Chondrocyte (in vitro differentiated cells): ENCODE measurements around the gene TRPM3. TPM values are rescaled to one million over a fixed set of nuclear protein-coding genes. Genes with fewer than 3 reads are reported as not detected.
"Not testable (repeated sequence)": the region's sequence is repeated elsewhere in the genome, so short reads cannot be mapped to it uniquely, and the experiment has no call there.

Source experiments
- DNase-seq: peaks from one replicate; pipeline ENCODE4 v3.0.0; 2021; ENCODE audit warnings: mixed read lengths, low spot score
- H3K27ac Mint-ChIP-seq: one replicate; pipeline ENCODE4 v1.8.0; 2021; ENCODE audit warnings: mild to moderate bottlenecking, moderate library complexity, mixed read lengths; ENCODE audit not compliant: unreplicated experiment
- H3K27me3 Mint-ChIP-seq: 2 replicates; pipeline ENCODE4 v1.8.0; 2021; ENCODE audit warnings: low read depth, mixed read lengths
- H3K36me3 Mint-ChIP-seq: 2 replicates; pipeline ENCODE4 v1.8.0; 2021; ENCODE audit warnings: low read depth, mixed read lengths
- H3K4me1 Mint-ChIP-seq: 2 replicates; pipeline ENCODE4 v1.8.0; 2021; ENCODE audit warnings: low read depth, mild to moderate bottlenecking, mixed read lengths
- H3K4me3 Mint-ChIP-seq: one replicate; pipeline ENCODE4 v1.8.0; 2021; ENCODE audit warnings: mild to moderate bottlenecking, moderate library complexity, mixed read lengths; ENCODE audit not compliant: unreplicated experiment
- H3K9me3 Mint-ChIP-seq: 2 replicates; pipeline ENCODE4 v1.8.0; 2021; ENCODE audit warnings: low read depth, mixed read lengths
- CTCF ChIP-seq: fragments of 200-600 bp; sonication (generic); IDR thresholded peaks from 2 replicates; pipeline ENCODE4 v1.5.0; 2021; ENCODE audit warnings: antibody characterized with exemption, mild to moderate bottlenecking, moderate library complexity
- total RNA-seq: library from RNA; stranded (reverse); gene quantifications from 3 replicates; pipeline ENCODE4 v1.2.1, GENCODE V29; 2021

TRPM3 gene
- total RNA-seq, 1 donor from 2014 or later: not detected

DNA sequence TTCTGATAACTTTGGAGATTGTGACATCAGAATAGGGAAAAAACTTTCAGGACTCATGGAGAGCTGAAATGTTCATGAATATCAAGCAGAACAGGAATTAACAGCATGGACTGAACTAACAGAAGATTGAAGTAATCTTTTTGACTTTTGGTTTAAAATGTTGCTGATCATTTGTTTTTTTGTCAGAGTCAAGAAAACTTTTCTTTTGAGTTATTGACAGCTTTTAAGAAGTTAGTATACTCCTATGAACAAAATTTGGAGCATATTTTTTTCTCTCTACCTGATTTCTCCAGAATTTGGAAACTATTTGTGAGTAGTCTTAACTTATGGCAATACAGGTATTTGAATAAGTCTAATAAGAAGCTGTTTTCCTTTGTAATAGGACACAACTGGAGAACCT lies 462.7 kb downstream of the TRPM3 start:
- H3K4me3 Mint-ChIP-seq: no peak overlapping the region
- no peak for TF ChIP-seq CTCF
- DNase-seq: no peak
- no peaks in the 10 kb centered on the region for H3K4me1 Mint-ChIP-seq
- H3K36me3 Mint-ChIP-seq: no peaks in the 10 kb centered on the region
- H3K9me3 Mint-ChIP-seq: peaks cover 8% of the 10 kb centered on the region
- no peak overlapping the region for H3K27ac Mint-ChIP-seq
- H3K27me3 Mint-ChIP-seq: peaks cover 13% of the 10 kb centered on the region

DNA sequence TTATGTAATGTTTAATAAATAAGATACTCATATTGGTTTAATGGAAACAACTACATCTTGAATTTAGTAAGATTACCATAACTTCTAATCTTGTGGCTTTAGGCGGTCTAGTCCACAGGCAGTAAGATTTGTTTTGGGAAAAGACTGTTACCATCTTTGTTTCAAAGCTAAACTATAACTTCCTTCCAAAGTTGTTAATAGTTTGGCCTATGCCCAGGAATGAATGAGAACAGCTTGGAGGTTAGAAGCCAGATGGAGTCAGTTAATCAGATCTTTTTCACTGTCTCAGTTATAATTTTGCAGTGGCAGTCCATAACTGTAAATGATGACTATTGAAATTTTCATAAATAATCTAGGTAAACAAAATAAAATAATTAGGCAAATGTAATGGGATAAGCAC lies 465.1 kb downstream of the TRPM3 start:
- Mint-ChIP-seq H3K4me3 (no peak overlapping the region), H3K4me1 (no peaks in the 10 kb centered on the region), H3K27ac (no peak overlapping the region), H3K27me3 (peaks cover 4% of the 10 kb centered on the region), H3K9me3 (peaks cover 7% of the 10 kb centered on the region), H3K36me3 (no peaks in the 10 kb centered on the region)
- no peak for TF ChIP-seq CTCF
- no peak for DNase-seq

- Mint-ChIP-seq H3K4me1 (no peaks in the 10 kb centered on the region), H3K36me3 (no peaks in the 10 kb centered on the region), H3K27me3 (peaks cover 5% of the 10 kb centered on the region), H3K27ac (no peak overlapping the region), H3K9me3 (peaks cover 23% of the 10 kb centered on the region), H3K4me3 (no peak overlapping the region)
- DNase-seq: no peak
- TF ChIP-seq CTCF: no peak
Observed at GRCh38 chr9:70654144-70654543, 467.3 kb downstream of the TRPM3 start.

- peaks cover 15% of the 10 kb centered on the region for H3K9me3 Mint-ChIP-seq
- not testable (repeated sequence) for H3K27ac Mint-ChIP-seq, H3K4me1 Mint-ChIP-seq, H3K36me3 Mint-ChIP-seq, DNase-seq, H3K4me3 Mint-ChIP-seq
- H3K27me3 Mint-ChIP-seq: peaks cover 14% of the 10 kb centered on the region
Observed at GRCh38 chr9:70644627-70645026, 476.8 kb downstream of the TRPM3 start.

DNA sequence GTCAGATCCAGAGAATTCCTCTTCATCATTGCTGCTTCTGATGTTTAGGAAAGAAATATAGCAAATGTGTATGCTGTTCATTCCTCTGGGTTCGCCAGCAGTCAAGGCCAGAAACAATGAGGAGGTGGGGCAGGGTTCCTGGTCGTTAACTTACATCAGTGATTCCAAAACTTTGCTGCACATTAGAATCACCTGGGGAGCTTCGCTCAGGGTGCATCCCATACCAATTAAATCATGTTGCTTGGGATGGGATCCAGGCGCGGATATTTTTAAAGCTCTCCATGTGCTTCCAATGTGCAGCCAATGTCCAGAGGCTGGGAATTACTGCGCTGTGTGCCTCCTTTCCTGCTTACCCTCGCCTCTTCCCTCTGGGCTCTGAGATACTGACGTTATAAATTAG lies 479.1 kb downstream of the TRPM3 start:
- Mint-ChIP-seq H3K9me3 (peaks cover 5% of the 10 kb centered on the region), H3K4me3 (no peak overlapping the region), H3K27ac (no peak overlapping the region), H3K27me3 (peaks cover 24% of the 10 kb centered on the region), H3K4me1 (peaks cover 2% of the 10 kb centered on the region), H3K36me3 (no peaks in the 10 kb centered on the region)
- TF ChIP-seq CTCF: no peak
- DNase-seq: no peak

GRCh38 chr9:70641631-70642030 lies 479.8 kb downstream of the TRPM3 start:
- no peak overlapping the region for H3K4me3 Mint-ChIP-seq
- DNase-seq: no peak
- no peaks in the 10 kb centered on the region for H3K36me3 Mint-ChIP-seq
- H3K4me1 Mint-ChIP-seq: peaks cover 2% of the 10 kb centered on the region
- TF ChIP-seq CTCF: no peak
- no peak overlapping the region for H3K27ac Mint-ChIP-seq
- H3K9me3 Mint-ChIP-seq: peaks cover 5% of the 10 kb centered on the region
- H3K27me3 Mint-ChIP-seq: peaks cover 24% of the 10 kb centered on the region
